ENCODE data around the gene ESRP2. TPM values are rescaled to one million over a fixed set of nuclear protein-coding genes. Genes with fewer than 3 reads are reported as not detected.

Gene ESRP2
- total RNA-seq, 2 experiments from 2014 or later = 0.86 TPM; not detected in 1

DNA sequence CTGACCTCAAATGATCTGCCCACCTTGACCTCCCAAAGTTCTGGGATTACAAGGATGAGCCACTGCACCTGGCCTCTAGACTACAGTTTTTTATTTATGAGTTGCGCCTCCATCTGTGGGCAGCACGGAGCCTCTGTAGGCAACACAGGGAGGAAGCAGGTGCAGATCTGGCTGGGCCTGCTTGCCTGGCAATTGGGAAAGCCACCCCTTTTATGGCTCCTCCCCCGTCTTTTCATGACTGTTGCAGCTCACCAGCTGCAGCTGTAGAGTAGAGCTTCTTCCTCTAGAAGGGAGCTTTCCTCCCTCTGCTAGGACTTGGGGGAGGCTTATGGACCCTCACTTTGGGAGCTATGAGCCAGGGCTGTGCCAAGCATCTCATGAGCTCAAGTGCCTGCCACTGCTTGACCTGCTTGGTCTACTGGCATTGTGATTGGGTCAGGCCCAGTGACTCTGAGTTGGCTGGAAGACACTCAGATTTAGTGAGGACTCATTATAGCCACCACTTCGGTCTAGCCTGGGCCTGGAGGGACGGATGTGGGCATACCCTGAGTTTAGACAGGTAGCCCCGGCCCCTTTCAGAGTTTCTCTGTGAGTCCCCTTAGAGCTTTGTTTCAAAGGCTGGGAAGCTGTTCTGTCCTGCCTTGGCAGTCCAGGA lies 21.5 kb upstream of the ESRP2 start:
- Mint-ChIP-seq H3K4me1 (peaks cover 12% of the 10 kb centered on the region), H3K36me3 (no peaks in the 10 kb centered on the region), H3K4me3 (no peak overlapping the region), H3K27ac (no peak overlapping the region), H3K9me3 (no peaks in the 10 kb centered on the region), H3K27me3 (no peaks in the 10 kb centered on the region)
- POLR2A ChIA-PET = interaction anchor here (0.9 to 1.9 kb wide), 3 partner anchors 28 to 75 kb away, joined by 3 to 10 read pairs (median 3); partner anchors contain the start of genes PRMT7 and SLC7A6OS
- DNase-seq (no peak), ATAC-seq (ENCODE audit: low read depth) (no peak)

DNA sequence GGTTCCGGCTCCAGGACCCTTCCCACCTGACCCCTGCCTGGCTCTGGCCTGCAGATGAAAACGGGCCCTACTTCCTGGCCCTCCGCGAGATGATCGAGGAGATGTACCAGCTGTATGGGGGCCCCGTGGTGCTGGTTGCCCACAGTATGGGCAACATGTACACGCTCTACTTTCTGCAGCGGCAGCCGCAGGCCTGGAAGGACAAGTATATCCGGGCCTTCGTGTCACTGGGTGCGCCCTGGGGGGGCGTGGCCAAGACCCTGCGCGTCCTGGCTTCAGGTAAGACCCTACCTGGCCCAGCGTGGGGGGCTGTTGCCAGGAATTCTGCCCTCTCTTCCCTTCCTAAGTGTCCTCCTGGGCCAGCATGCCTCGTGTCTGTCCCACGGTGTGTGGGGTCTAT lies 19.8 kb upstream of the ESRP2 start:
- H3K27ac Mint-ChIP-seq = no peak overlapping the region
- no peak for ATAC-seq (ENCODE audit: low read depth)
- no peaks in the 10 kb centered on the region for H3K27me3 Mint-ChIP-seq
- no peaks in the 10 kb centered on the region for H3K9me3 Mint-ChIP-seq
- H3K36me3 Mint-ChIP-seq = peaks cover 3% of the 10 kb centered on the region
- no peak for DNase-seq
- H3K4me1 Mint-ChIP-seq = no peaks in the 10 kb centered on the region
- no peak overlapping the region for H3K4me3 Mint-ChIP-seq
- POLR2A ChIA-PET = no interaction called here

DNA sequence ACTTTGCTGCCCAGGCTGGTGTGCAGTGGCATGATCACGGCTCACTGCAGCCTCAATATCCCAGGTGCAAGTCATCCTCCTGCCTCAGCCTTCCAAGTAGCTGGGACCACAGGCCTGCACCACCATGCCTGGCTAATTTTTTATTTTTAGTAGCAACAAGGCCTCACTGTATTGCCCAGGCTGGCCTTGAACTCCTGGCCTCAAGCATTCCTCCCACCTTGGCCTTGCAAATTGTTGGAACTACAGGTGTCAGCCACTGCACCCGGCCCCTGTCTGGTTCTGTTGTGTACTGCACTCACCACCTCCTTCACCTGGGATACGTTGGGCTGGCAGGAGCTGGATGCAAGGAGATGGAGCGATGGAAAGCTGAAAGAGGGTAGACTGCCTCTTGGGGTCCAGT lies 17.8 kb upstream of the ESRP2 start:
- POLR2A ChIA-PET = interaction anchor here (0.7 to 1.2 kb wide), 3 partner anchors 8 to 73 kb away, joined by 3 to 5 read pairs (median 4); partner anchors contain the start of gene PLA2G15
- H3K27me3 Mint-ChIP-seq = no peaks in the 10 kb centered on the region
- no peak for ATAC-seq (ENCODE audit: low read depth)
- H3K36me3 Mint-ChIP-seq = peaks cover 3% of the 10 kb centered on the region
- no peak overlapping the region for H3K27ac Mint-ChIP-seq
- DNase-seq = no peak
- H3K4me1 Mint-ChIP-seq = no peaks in the 10 kb centered on the region
- H3K9me3 Mint-ChIP-seq = no peaks in the 10 kb centered on the region
- no peak overlapping the region for H3K4me3 Mint-ChIP-seq

DNA sequence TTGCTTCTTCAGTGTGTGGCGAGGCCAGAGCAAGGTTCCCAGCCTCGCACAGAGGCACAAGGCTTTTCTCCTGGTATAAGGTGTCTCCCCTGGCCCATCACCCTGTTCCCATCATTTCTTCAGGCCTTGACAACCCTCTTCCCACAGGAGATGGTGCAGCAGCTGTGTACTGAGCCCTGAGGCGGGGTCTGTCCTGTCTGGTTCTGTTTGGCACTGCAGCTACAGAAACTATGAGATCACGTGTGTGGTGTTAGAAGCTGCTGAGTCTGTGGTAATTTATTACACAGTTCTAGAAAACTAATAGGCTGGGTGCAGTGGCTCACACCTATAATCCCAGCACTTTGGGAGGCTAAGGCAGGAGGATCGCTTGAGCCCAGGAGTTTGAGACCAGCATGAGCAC lies 16.5 kb upstream of the ESRP2 start:
- Mint-ChIP-seq H3K36me3 (peaks cover 3% of the 10 kb centered on the region), H3K27me3 (no peaks in the 10 kb centered on the region), H3K4me3 (no peak overlapping the region), H3K9me3 (no peaks in the 10 kb centered on the region), H3K4me1 (peaks cover 4% of the 10 kb centered on the region), H3K27ac (no peak overlapping the region)
- POLR2A ChIA-PET = no interaction called here
- no peak for ATAC-seq (ENCODE audit: low read depth)
- DNase-seq = no peak

DNA sequence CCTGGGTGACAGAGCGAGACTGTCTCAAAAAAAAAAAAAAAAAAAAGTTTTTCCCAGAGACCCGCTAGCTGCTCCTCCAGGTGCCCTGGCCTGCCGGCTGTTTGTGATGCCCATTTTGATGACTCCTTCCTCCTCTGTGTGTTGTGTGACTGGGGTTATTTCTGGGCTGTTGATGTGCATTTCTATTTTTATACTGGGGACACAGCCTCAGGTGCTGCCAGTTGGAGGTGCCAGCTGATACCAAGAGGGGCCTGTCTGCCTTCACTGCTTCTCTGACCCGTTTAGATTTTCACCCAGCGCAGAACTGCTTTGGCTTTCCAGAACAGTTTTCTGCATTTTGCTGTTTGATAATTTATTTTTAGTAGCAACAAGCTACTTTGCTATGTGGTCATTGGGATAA lies 15.9 kb upstream of the ESRP2 start:
- H3K36me3 Mint-ChIP-seq = peaks cover 3% of the 10 kb centered on the region
- no peak for ATAC-seq (ENCODE audit: low read depth)
- POLR2A ChIA-PET = interaction anchor here (0.7 kb wide), 1 partner anchor 38 kb away, joined by 4 read pairs; no protein-coding TSS in a partner anchor
- H3K9me3 Mint-ChIP-seq = no peaks in the 10 kb centered on the region
- H3K4me3 Mint-ChIP-seq = no peak overlapping the region
- no peak for DNase-seq
- H3K4me1 Mint-ChIP-seq = peaks cover 4% of the 10 kb centered on the region
- H3K27ac Mint-ChIP-seq = no peak overlapping the region
- no peaks in the 10 kb centered on the region for H3K27me3 Mint-ChIP-seq

DNA sequence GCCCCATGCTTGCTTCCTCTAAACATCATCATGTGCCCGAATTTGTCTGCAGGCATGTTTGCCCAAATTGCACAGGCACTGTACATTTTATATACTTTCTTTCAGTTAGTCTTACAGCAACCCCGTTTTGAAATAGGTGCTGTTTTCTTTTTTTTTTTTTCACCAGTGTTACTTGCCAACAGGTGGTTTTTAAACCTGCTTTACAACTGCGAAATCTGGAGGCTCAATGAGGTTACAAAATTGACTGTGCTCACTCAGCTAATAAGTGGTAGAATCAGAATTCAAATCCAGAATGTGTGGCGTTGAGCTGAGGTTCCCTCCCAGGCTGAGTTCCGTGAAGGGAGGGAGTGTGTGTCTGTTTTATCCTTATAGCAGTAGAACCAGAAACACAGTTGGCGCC lies 15.0 kb upstream of the ESRP2 start:
- Mint-ChIP-seq H3K36me3 (peaks cover 3% of the 10 kb centered on the region), H3K27me3 (no peaks in the 10 kb centered on the region), H3K4me3 (no peak overlapping the region), H3K4me1 (peaks cover 11% of the 10 kb centered on the region), H3K27ac (peak overlapping the region; percentile 60), H3K9me3 (no peaks in the 10 kb centered on the region)
- POLR2A ChIA-PET = interaction anchor here (0.7 kb wide), 1 partner anchor 39 kb away, joined by 4 read pairs; no protein-coding TSS in a partner anchor
- no peak for DNase-seq
- ATAC-seq (ENCODE audit: low read depth) = no peak

DNA sequence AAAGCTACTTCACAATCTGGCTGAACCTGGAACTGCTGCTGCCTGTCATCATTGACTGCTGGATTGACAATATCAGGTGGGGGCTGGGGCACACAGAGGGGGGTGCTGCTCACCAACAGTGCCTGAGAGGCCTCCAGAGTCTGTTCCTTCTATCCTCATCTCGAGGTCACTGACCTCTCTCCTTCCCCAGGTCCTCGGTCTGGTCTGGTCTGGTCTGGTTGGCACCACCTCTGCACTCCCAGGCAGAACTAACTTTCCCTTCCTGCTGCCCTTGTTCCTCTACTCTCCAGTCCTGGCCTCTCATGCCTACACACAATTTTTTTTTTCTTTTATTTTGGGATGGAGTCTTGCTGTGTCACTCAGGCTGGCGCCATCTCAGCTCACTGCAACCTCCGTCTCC lies 13.4 kb upstream of the ESRP2 start:
- Mint-ChIP-seq H3K36me3 (peaks cover 3% of the 10 kb centered on the region), H3K4me3 (no peak overlapping the region), H3K27ac (no peak overlapping the region), H3K4me1 (peaks cover 20% of the 10 kb centered on the region), H3K27me3 (no peaks in the 10 kb centered on the region), H3K9me3 (no peaks in the 10 kb centered on the region)
- DNase-seq = no peak
- ATAC-seq (ENCODE audit: low read depth) = no peak
- POLR2A ChIA-PET = interaction anchor here (1.5 kb wide), 1 partner anchor 61 kb away, joined by 4 read pairs; the partner anchor contains the start of genes PRMT7 and SLC7A6OS

DNA sequence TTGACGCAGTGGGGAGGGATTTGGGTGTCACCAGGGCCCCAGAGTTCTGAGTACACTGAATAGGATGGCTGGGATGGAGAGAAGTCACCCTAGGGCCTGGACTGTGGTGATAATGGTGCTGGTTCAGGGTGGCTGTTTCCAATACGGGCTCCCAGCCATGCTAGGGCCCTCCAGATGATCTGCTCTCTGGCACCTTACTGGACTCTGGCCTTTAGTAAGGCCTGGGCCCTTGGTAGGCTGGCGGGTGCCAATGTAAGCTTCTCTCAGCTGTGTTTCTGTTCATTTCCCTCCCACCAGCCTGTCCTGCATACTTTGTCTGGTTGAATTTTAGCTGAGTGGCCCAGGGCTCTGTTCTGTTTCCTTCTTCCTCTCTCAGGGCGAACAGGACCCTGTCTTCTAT lies 12.0 kb upstream of the ESRP2 start:
- Mint-ChIP-seq H3K27ac (no peak overlapping the region), H3K27me3 (no peaks in the 10 kb centered on the region), H3K4me1 (peaks cover 23% of the 10 kb centered on the region), H3K4me3 (no peak overlapping the region), H3K9me3 (no peaks in the 10 kb centered on the region), H3K36me3 (peaks cover 3% of the 10 kb centered on the region)
- no peak for ATAC-seq (ENCODE audit: low read depth)
- POLR2A ChIA-PET = interaction anchor here (0.7 to 1.5 kb wide), 2 partner anchors 63 to 1371 kb away, joined by 3 to 4 read pairs; partner anchors contain the start of genes PRMT7 and SLC7A6OS
- DNase-seq = no peak

DNA sequence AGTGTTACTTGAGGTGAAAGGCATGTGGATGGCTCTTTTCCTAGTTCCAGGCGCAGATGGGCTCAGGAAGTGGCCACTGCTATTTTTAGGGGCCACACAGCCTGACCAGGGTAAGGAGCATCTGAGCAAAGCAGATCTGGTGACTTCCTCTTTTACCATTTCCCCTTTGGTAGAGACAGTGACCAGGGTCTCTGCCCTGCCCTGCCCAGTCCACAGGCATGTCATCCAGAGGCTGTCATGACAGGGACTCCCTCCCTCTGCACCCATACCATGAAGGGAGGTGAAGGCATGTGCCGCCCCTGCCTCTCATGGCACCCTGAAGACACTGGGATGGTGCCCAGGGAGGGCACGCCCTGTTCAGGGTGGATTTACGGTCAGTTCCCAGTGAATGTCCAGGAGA lies 11.5 kb upstream of the ESRP2 start:
- H3K4me1 Mint-ChIP-seq = peaks cover 23% of the 10 kb centered on the region
- peaks cover 3% of the 10 kb centered on the region for H3K36me3 Mint-ChIP-seq
- no peak overlapping the region for H3K27ac Mint-ChIP-seq
- H3K27me3 Mint-ChIP-seq = no peaks in the 10 kb centered on the region
- ATAC-seq (ENCODE audit: low read depth) = no peak
- DNase-seq = no peak
- H3K9me3 Mint-ChIP-seq = no peaks in the 10 kb centered on the region
- no peak overlapping the region for H3K4me3 Mint-ChIP-seq
- POLR2A ChIA-PET = interaction anchor here (1.1 kb wide), 1 partner anchor 163 kb away, joined by 3 read pairs; no protein-coding TSS in a partner anchor

DNA sequence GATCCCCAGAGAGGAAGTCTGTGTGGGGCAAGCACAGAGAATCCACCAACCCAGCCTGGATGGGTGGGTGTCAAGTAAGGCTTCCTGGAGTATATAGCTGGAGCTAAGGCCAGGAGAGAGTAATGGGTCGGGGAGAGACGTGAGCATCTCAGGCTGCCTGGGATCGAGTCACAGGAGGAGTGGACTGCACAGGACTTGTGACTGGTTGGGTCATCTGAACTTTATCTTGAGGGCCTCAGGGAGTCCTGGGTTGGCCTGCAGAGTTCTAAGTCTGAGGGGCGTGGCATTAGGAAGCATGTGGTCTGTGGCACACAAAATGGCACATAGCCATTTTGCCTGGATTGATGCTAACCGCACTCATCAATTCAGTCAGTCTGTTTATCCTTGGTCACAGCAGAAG lies 10.7 kb upstream of the ESRP2 start:
- ATAC-seq (ENCODE audit: low read depth) (no peak), DNase-seq (no peak)
- Mint-ChIP-seq H3K27me3 (no peaks in the 10 kb centered on the region), H3K9me3 (no peaks in the 10 kb centered on the region), H3K4me1 (peaks cover 23% of the 10 kb centered on the region), H3K4me3 (no peak overlapping the region), H3K36me3 (peaks cover 3% of the 10 kb centered on the region), H3K27ac (no peak overlapping the region)
- POLR2A ChIA-PET = interaction anchor here (1.1 to 3.2 kb wide), 2 partner anchors 64 to 162 kb away, joined by 3 to 14 read pairs; partner anchors contain the start of genes PRMT7 and SLC7A6OS

DNA sequence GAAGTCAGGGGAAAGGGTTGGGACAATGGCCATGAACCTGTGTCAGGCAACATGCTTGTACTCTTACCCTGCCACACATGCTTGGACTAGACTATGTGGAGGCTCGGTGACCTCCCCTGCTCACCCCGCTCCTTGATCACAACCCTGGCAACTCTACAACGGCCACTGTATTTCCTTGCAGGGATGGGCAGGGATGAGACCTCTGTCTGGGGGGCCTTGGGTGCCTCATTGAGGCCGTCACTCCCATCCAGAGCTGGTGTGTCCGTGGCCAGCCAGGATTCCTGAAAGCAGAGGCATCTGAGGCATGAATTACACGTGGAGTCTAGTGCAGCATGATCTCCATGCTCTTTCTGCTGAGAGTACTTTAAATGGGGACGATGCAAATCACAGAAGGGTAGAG lies 10.2 kb upstream of the ESRP2 start:
- ATAC-seq (ENCODE audit: low read depth) (no peak), DNase-seq (no peak)
- H3K4me3 Mint-ChIP-seq = peak overlapping the region; percentile 91
- peaks cover 3% of the 10 kb centered on the region for H3K36me3 Mint-ChIP-seq
- peaks cover 23% of the 10 kb centered on the region for H3K4me1 Mint-ChIP-seq
- H3K27ac Mint-ChIP-seq = peak overlapping the region; percentile 57
- no peaks in the 10 kb centered on the region for H3K9me3 Mint-ChIP-seq
- POLR2A ChIA-PET = interaction anchor here (0.8 to 3.2 kb wide), 5 partner anchors 8 to 161 kb away, joined by 3 to 14 read pairs (median 5); partner anchors contain the start of genes NFATC3, PRMT7, SLC7A6 and SLC7A6OS
- H3K27me3 Mint-ChIP-seq = no peaks in the 10 kb centered on the region

DNA sequence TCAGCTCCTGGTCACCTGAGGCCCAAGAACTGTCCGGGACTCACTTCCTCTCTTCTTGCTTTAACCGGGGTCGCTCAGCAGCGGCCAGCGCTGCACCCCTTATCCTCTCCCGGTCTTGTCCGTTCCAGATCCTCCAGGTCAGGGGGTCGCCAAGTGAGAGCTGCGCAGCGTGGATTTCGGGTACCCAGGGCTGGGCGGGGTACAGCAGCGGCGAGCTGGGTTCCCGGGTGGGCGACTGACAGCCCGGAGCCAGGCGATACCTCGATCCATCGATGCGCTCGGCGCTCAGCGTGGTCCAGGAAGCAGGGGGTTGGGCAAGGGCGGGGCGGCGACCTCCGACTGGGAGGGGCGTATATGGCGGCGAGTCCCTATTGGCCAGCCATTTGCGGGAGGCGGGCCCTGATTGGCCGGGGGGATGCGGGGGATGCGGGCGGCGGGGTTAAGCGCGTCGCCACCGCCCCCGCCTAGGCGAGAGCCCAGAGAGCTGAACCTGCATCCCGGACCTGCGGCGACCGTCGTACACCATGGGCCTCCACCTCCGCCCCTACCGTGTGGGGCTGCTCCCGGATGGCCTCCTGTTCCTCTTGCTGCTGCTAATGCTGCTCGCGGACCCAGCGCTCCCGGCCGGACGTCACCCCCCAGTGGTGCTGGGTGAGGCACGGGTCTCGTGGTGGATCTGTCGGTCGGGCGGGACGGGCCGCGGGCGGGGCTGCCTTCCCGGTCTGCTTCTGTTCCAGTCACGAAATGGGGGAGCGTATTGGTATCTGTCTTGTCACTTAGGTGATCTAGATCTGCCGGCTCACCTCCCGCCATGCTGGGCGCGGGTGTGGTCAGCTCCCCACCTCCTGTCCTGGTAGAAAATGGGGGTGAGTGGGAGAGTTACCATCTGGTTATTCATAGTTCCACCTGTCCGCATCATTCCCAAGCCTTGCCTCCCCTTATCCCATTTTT lies 9.3 kb upstream of the ESRP2 start, which contains the start of gene PLA2G15:
Gene PLA2G15, plus strand, starts transcription at position 471 of the 951 bp plus-strand sequence. Its CDS starts 54 bp downstream, at position 525.
- POLR2A ChIA-PET = interaction anchor here (0.5 to 3.2 kb wide), 13 partner anchors 8 to 1247 kb away, joined by 3 to 14 read pairs (median 3); partner anchors contain the start of genes NFATC3, PRMT7, SLC7A6 and SLC7A6OS
- ATAC-seq (ENCODE audit: low read depth) (peak; percentile 96), DNase-seq (peak; percentile 96)
- Mint-ChIP-seq H3K27ac (peak within 1 kb of the TSS; percentile 82), H3K36me3 (no peaks in the 10 kb centered on the region), H3K27me3 (no peaks in the 10 kb centered on the region), H3K9me3 (no peaks in the 10 kb centered on the region), H3K4me1 (peaks cover 23% of the 10 kb centered on the region), H3K4me3 (peak within 1 kb of the TSS; percentile 91)

DNA sequence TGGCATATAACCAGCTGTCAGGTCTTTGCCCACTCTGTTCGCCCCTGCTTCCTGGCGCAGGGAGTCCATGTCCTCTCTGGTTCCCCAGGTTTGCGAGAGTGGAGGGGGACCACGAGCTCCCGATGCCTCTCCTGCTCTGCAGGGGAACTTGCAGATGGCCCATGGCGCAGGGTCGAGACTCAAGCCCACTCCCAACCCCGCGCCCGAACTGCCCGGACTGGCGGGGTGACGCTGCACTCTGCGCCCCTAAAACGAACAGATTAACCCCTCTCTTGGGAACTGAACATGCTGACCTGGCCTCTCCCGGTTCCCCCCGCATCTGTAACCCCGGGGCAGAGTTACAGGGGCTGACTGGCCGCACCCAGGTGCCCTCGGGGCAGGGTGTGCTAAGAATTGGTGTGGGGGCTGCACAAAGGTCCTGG lies 8.6 kb upstream of the ESRP2 start:
- no peak for ATAC-seq (ENCODE audit: low read depth)
- Mint-ChIP-seq H3K27ac (peak overlapping the region; percentile 82), H3K4me3 (peak overlapping the region; percentile 91), H3K9me3 (no peaks in the 10 kb centered on the region), H3K27me3 (no peaks in the 10 kb centered on the region), H3K36me3 (no peaks in the 10 kb centered on the region), H3K4me1 (peaks cover 23% of the 10 kb centered on the region)
- no peak for DNase-seq
- POLR2A ChIA-PET = interaction anchor here (0.6 to 3.2 kb wide), 11 partner anchors 8 to 1246 kb away, joined by 3 to 14 read pairs (median 3); partner anchors contain the start of genes NFATC3, PRMT7, SLC7A6 and SLC7A6OS

Data from activated naive CD8-positive, alpha-beta T cell treated with anti-CD3 and anti-CD28 coated beads, Interleukin-2, amount 10 ng/mL, durations not matched to agents 7 days and 5 days (primary cell).